Stromal cell of bone marrow (primary cell): ENCODE data around the gene NPEPPS.
"Not testable (repeated sequence)": the region's sequence is repeated elsewhere in the genome, so short reads cannot be mapped to it uniquely, and the experiment has no call there.

Source experiments
- DNase-seq: peaks from one replicate; pipeline ENCODE4 v3.0.0-alpha.2; 2012; ENCODE audit warnings: low read depth

NPEPPS gene

GRCh38 chr17:47530557-47531232, at the start of gene NPEPPS:
NPEPPS (plus strand) TSS chr17:47531108; CDS start chr17:47531301, 193 bp downstream.
- peak; percentile 53 for DNase-seq

DNA sequence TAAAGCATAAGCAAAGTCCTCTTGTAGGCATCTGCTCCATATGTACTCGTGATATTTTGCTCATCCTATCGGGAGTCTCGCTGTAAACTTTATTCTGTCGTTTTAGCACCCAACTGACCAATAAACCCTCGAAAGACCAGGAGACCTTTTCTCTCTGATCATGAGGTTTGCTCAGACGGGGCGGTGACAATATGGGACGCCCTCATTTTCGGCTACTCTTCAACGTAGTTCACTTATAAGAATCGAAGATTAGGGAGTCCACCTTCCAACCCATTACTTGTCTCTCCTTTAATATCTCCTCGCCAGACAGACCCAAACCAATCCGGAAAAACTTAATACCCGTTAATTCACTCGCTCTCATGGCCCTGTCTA, 39.1 kb upstream of the NPEPPS start:
- DNase-seq: not testable (repeated sequence)

DNA sequence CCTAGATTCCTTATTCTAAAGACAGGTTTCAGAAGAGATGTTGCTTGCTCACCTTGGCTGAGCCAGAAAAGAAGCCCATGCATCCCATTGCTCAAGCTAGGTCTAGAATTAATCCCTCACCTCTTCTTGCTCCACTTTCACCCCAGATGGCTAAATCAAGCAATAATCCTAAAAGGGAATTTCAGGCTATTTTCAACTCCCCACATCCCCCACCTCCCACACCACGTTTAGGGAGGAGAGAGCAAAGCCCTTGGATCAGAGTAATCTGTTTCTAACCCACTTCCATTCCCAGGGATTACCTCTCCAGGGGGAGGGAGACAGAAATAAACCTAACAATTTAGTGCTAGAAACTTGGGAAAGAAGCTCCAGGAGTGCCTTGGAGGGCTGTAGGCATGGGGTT, 31.8 kb upstream of the NPEPPS start:
- DNase-seq: not testable (repeated sequence)

DNA sequence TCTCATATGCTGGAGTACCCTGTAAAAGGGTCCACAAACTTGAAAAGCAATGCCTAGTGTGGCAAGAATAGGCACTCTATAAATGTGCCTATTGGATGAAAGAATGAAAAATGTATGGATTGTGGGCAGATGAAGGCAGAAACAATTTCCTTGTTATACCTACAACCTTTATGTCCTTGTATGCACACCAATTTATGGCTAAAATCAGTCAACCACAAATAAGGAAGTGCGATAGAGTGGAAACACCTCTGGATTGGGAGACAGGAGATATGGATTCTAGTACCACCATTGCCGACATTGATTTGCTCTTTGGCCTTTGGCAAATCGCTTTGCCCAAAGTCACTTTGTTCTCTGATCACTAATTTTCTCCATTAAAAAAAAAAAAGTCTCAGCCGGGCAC, 31.4 kb upstream of the NPEPPS start:
- DNase-seq: not testable (repeated sequence)

DNA sequence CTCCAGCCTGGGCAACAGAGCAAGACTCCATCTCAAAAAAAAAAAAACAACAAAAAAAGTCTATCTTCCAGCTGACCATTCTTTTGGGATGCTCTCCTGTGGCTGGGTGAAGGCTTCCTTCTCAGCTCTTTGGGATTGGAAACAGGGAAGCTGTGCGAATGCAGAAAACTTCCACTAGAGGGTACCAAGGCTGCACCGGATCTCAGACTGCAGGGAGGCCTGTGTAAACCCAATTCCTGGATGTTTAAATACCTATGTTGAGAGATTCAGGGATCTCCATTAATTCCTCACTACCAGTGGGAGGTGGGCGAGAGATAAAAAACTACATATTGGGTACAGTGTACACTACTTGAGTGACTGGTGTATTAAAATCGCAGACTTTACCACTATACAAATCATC, 30.3 kb upstream of the NPEPPS start:
- DNase-seq: not testable (repeated sequence)

- peak; percentile 19 for DNase-seq
These were observed 28.7 kb upstream of the NPEPPS start for GRCh38 chr17:47502122-47502731.

DNA sequence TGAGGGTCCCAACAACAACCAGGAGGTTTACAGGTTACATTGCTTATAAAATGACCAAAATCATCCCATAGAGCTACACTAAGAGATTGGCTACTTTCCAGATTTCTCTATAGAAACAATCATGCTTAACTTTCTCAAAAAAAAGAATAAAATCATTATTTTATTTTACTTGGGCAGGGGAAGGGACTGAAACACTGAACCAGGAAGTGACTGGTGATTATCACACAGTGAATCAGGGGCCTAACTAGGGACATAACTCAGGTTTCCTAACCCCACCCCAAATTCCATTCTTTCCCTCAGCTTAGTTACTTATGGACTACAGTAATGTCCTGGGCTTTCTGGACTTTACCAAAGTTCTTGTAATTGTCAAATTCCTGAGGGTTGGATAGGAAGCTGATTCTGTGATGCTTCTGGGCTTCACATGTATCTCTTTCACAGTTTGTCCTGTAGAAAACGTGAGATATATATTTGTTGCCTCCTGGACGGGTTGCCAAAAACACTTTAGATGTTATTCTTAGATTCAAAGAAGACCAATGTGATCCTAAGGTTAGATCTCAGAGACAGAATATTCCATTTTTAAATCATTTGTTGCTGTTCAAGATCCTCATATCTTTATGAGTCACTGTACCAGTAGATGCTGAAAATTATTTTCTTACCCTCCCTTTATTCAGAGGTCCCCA, 28.0 kb upstream of the NPEPPS start:
- DNase-seq: not testable (repeated sequence)

GRCh38 chr17:47511701-47512146, 19.2 kb upstream of the NPEPPS start:
- DNase-seq: not testable (repeated sequence)

DNA sequence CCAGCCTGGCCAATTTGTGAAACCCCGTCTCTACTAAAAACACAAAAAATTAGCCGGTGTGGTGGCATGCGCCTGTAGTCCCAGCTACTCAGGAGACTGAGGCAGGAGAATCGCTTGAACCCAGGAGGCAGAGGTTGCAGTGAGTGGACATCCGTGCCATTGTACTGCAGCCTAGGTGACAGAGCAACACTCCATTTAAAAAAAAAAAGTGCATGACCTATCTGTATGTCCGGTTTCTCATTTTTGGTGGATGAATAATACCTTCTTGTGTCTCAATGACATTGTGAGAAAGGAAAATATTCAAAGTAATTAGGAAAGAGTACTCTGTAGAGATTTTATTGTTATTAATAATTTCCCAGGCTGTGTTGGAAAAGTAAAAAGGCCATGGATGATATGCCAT, 17.6 kb upstream of the NPEPPS start:
- DNase-seq: not testable (repeated sequence)

- not testable (repeated sequence) for DNase-seq
These were observed 12.0 kb upstream of the NPEPPS start for GRCh38 chr17:47518880-47519279.

DNA sequence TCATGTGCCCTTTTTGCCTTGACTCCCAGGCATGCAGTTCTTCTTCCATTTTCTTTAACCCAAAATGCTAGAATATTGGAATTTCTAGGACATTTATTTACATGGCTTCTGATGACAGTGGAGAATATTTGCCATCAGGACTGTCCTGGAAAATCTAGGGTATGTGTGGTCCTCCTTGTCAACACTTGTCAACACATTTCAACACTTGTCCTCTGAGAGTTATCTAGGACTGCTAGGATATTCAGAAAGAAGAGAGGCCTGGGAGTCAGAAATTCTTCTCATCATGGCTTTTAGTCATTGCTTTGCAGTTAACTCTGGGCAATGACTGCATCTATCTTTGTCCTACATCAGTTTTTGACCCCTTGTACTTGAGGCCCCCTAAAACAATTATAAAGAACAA, 11.5 kb upstream of the NPEPPS start:
- not testable (repeated sequence) for DNase-seq

DNA sequence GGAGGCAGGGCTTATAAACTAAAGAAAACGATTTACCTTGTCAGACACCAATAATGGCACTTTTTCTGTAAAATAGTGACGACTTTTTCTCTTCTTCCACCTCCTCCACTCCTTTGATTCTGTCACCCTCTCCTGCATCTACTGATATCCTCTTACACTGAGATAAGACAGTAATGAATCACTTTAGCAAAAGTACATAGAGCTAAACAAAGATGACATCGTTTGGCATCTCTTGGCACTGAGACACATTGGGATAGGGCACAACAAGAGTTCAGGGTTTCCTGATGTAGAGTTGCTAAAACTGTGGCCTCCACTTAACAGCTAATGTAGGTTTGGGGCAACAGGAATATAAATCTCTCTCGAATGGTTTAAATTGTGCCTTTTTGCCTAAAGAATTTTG, 10.6 kb upstream of the NPEPPS start:
- DNase-seq: not testable (repeated sequence)

DNA sequence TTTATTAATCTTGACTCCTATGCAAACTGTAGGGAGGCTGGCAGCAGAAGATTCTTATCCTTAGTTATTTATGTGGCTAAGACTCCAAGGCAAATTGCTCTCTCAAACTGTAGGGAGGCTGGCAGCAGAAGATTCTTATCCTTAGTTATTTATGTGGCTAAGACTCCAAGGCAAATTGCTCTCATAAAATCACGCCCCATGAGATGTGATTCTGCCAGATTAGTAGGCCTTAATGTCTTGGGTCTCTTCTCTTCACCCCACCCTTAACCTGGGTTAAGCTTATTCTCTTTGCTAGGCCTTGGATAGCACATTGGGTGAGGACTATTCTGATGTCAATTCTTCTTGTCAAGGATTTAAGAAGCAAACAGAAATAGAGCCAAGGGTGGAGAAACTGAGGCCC, 9.5 kb upstream of the NPEPPS start:
- not testable (repeated sequence) for DNase-seq

DNA sequence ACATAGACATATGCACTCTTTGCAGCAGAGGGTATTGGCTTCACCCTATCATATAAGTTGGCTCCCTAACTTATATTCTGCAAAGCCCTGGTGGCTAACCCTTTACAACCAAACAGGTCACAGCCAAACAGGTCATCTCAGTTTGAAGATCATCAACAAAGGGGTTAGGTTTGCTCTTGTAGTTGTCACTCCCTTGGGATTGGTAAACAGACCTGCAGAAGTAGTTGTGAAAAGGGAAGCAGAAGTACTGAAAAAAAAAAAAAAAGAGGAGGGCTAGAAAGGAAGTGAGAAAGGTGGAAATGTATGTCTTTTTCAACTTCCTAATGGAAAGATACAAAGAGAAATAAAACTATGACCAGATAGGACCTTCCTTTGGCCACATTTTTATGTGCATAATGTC, 8.6 kb upstream of the NPEPPS start:
- not testable (repeated sequence) for DNase-seq

DNA sequence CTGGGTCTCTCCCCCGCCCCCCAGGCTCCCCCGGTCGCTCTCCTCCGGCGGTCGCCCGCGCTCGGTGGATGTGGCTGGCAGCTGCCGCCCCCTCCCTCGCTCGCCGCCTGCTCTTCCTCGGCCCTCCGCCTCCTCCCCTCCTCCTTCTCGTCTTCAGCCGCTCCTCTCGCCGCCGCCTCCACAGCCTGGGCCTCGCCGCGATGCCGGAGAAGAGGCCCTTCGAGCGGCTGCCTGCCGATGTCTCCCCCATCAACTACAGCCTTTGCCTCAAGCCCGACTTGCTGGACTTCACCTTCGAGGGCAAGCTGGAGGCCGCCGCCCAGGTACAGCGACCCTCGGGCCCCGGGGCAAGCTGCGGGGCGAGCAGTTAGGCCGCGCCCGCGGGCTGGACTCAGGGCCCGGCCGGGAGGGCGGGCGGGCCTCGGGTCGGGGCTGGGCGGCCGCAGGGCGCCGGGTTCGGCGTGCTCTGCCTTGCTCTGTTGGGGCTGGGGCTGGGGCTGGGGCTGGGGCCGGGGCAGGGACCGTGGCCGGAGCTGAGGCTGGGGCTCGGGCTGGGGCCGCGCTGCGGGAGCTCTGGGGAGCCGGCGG, 419 bp downstream of the NPEPPS start:
- DNase-seq: not testable (repeated sequence)

- not testable (repeated sequence) for DNase-seq
These were observed 8.2 kb downstream of the NPEPPS start for GRCh38 chr17:47539085-47539484.

- DNase-seq: not testable (repeated sequence)
These were observed 10.8 kb downstream of the NPEPPS start for GRCh38 chr17:47541676-47542075.

- not testable (repeated sequence) for DNase-seq
These were observed 13.4 kb downstream of the NPEPPS start for GRCh38 chr17:47544327-47544726.

GRCh38 chr17:47554733-47555132, 23.8 kb downstream of the NPEPPS start:
- DNase-seq: not testable (repeated sequence)

- not testable (repeated sequence) for DNase-seq
These were observed 25.2 kb downstream of the NPEPPS start for GRCh38 chr17:47556108-47556507.

- DNase-seq: not testable (repeated sequence)
These were observed 29.7 kb downstream of the NPEPPS start for GRCh38 chr17:47560517-47561043.

- not testable (repeated sequence) for DNase-seq
These were observed 30.9 kb downstream of the NPEPPS start for GRCh38 chr17:47561698-47562405.
